Tibial nerve (tissue), 4 donors: Measurements from ENCODE around the gene PTPRT. TPM values are rescaled to one million over a fixed set of nuclear protein-coding genes. Genes with fewer than 3 reads are reported as not detected.

Experiments used
- DNase-seq, 2 donors: peaks; one replicate each; pipeline ENCODE4 v3.0.0-alpha.2; 2019; ENCODE audit warnings: low spot score in 2 of 2
- H3K27ac ChIP-seq, 4 donors: fragments of 200-600 bp; sonication (generic) in 3 of 4; one replicate each; pipeline ENCODE4 v1.5.1; 2017 to 2019; ENCODE audit warnings: mild to moderate bottlenecking in 1 of 4
- H3K27me3 ChIP-seq, 2 donors: fragments of 200-600 bp; sonication (generic) in 1 of 2; one replicate each; pipeline versions ENCODE4 v1.5.1 to v1.6.0; 2017 to 2019
- H3K36me3 ChIP-seq, 3 donors: fragments of 200-600 bp; sonication (generic); one replicate each; pipeline ENCODE4 v1.5.1; 2018 to 2019
- H3K4me1 ChIP-seq, 4 donors: fragments of 200-600 bp; sonication (generic) in 3 of 4; one replicate each; pipeline ENCODE4 v1.5.1; 2017 to 2019
- H3K4me3 ChIP-seq, 4 donors: fragments of 200-600 bp; sonication (generic) in 3 of 4; one replicate each; pipeline ENCODE4 v1.5.1; 2017 to 2019; ENCODE audit warnings: mild to moderate bottlenecking in 1 of 4, moderate library complexity in 1 of 4
- H3K9me3 ChIP-seq, 4 donors: fragments of 200-600 bp; sonication (generic) in 3 of 4; one replicate each; pipeline ENCODE4 v1.5.1; 2017 to 2019
- CTCF ChIP-seq, 5 experiments: fragments of 200-600 bp in 3 of 5; fragments of 450-650 bp in 2 of 5; sonication (generic) in 3 of 5; IDR thresholded peaks; one replicate each; pipeline ENCODE4 v1.5.1; 2016 to 2019; ENCODE audit warnings: antibody characterized with exemption in 5 of 5, mild to moderate bottlenecking in 3 of 5, moderate library complexity in 2 of 5
- EP300 ChIP-seq, 2 donors: sonication (generic); formaldehyde crosslinking; IDR thresholded peaks; one replicate each; pipeline ENCODE4 v1.6.1; 2017; ENCODE audit warnings: antibody characterized with exemption in 2 of 2, mild to moderate bottlenecking in 1 of 2
- POLR2A ChIP-seq, 2 donors: fragments of 450-650 bp; IDR thresholded peaks; one replicate each; pipeline ENCODE4 v1.6.1; 2017; ENCODE audit warnings: antibody characterized with exemption in 2 of 2, mild to moderate bottlenecking in 2 of 2, moderate library complexity in 2 of 2
- WGBS, 2 donors: methylation state at CpG; one replicate each; pipeline ENCODE4 v1.1.5; 2018; 5-methylcytosine and 5-hydroxymethylcytosine counted together
- total RNA-seq, 4 donors: library from RNA; depleted of rRNA; stranded (reverse); fragments of >200 nt; gene quantifications; one replicate each; pipeline ENCODE4 v1.1.0, GENCODE V29; 2016

The PTPRT gene
- total RNA-seq, 4 donors from 2014 or later, result under 0.01 TPM; not detected in 3

- no peak for DNase-seq
- H3K4me3 ChIP-seq, result no peak overlapping the region
- TF ChIP-seq EP300 (IDR thresholded peaks at IDR 0.05) (no peak), POLR2A (IDR thresholded peaks at IDR 0.05) (no peak), CTCF (IDR thresholded peaks at IDR 0.05) (no peak)
- no peak overlapping the region for H3K27ac ChIP-seq
- no peaks in the 10 kb centered on the region for H3K27me3 ChIP-seq
- no peaks in the 10 kb centered on the region for H3K36me3 ChIP-seq
- H3K9me3 ChIP-seq, result no peaks in the 10 kb centered on the region
- no peaks in the 10 kb centered on the region for H3K4me1 ChIP-seq
- WGBS, 2 donors, result 67 to 77% methylated on average over 1 of the region's 1 CpG
Observed at GRCh38 chr20:42855896-42856295, 333.8 kb downstream of the PTPRT start.

GRCh38 chr20:42852691-42853090, 337.0 kb downstream of the PTPRT start:
- TF ChIP-seq POLR2A (IDR thresholded peaks at IDR 0.05), result no peak
- TF ChIP-seq CTCF (IDR thresholded peaks at IDR 0.05), result no peak
- no peak for TF ChIP-seq EP300 (IDR thresholded peaks at IDR 0.05)
- no peaks in the 10 kb centered on the region for H3K36me3 ChIP-seq
- no peaks in the 10 kb centered on the region for H3K4me1 ChIP-seq
- no peak overlapping the region for H3K27ac ChIP-seq
- H3K9me3 ChIP-seq, result no peaks in the 10 kb centered on the region
- no peak for DNase-seq
- no peak overlapping the region for H3K4me3 ChIP-seq
- no peaks in the 10 kb centered on the region for H3K27me3 ChIP-seq

GRCh38 chr20:42846784-42847490, 342.8 kb downstream of the PTPRT start:
- H3K27ac ChIP-seq, result no peak overlapping the region
- H3K9me3 ChIP-seq, result no peaks in the 10 kb centered on the region
- no peak overlapping the region for H3K4me3 ChIP-seq
- TF ChIP-seq POLR2A (IDR thresholded peaks at IDR 0.05), result no peak
- no peak for TF ChIP-seq CTCF (IDR thresholded peaks at IDR 0.05)
- TF ChIP-seq EP300 (IDR thresholded peaks at IDR 0.05), result no peak
- H3K4me1 ChIP-seq, result no peaks in the 10 kb centered on the region
- no peaks in the 10 kb centered on the region for H3K27me3 ChIP-seq
- 28 to 34% methylated on average over 8 of the region's 8 CpGs for WGBS, 2 donors
- H3K36me3 ChIP-seq, result no peaks in the 10 kb centered on the region
- no peak for DNase-seq

- DNase-seq, result no peak
- no peak overlapping the region for H3K27ac ChIP-seq
- H3K36me3 ChIP-seq, result no peaks in the 10 kb centered on the region
- no peaks in the 10 kb centered on the region for H3K27me3 ChIP-seq
- WGBS, 2 donors, result 79 to 86% methylated on average over 6 of the region's 6 CpGs
- TF ChIP-seq POLR2A (IDR thresholded peaks at IDR 0.05) (no peak), CTCF (IDR thresholded peaks at IDR 0.05) (no peak), EP300 (IDR thresholded peaks at IDR 0.05) (no peak)
- H3K4me1 ChIP-seq, result no peaks in the 10 kb centered on the region
- H3K9me3 ChIP-seq, result no peaks in the 10 kb centered on the region
- no peak overlapping the region for H3K4me3 ChIP-seq
Observed at GRCh38 chr20:42844751-42845150, 345.0 kb downstream of the PTPRT start.

GRCh38 chr20:42837456-42837855, 352.2 kb downstream of the PTPRT start:
- 88 to 93% methylated on average over 3 of the region's 3 CpGs for WGBS, 2 donors
- TF ChIP-seq EP300 (IDR thresholded peaks at IDR 0.05) (no peak), CTCF (IDR thresholded peaks at IDR 0.05) (no peak), POLR2A (IDR thresholded peaks at IDR 0.05) (no peak)
- Histone ChIP-seq H3K4me1 (no peaks in the 10 kb centered on the region), H3K27me3 (no peaks in the 10 kb centered on the region), H3K9me3 (no peaks in the 10 kb centered on the region), H3K36me3 (no peaks in the 10 kb centered on the region), H3K4me3 (no peak overlapping the region), H3K27ac (no peak overlapping the region)
- no peak for DNase-seq
